GM18507 (cell line): ENCODE results near the gene C11orf97.

ENCODE experiments used
- DNase-seq: peaks from one replicate; pipeline ENCODE4 v3.0.0; 2011; ENCODE audit warnings: low read depth; ENCODE audit not compliant: insufficient read length; ENCODE audit errors: extremely low spot score
- FAIRE-seq: peaks from 2 replicates; lab custom pipeline; 2011; peaks lifted over from hg19 to GRCh38; lab: Jason Lieb, UNC

The C11orf97 gene

DNA sequence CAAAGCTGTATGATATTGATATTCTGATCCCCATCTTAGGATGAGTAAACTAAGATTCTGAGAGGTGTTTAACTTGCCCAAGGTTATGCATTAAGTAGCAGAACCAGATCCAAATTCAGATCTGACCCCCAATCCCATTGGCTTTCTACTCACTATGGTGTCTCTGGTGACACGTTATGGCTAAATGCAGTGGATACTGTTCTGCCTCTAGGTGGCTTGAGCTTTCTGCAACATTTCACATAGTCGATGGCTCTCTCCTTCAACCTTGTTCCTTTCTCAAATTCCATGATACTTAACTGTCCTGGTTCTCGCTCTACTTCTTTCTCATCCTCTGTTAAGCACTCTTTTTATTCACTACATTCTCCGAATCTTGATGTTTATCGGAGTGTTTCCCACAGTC is 9.4 kb downstream of the C11orf97 start:
- DNase-seq = no peak

DNA sequence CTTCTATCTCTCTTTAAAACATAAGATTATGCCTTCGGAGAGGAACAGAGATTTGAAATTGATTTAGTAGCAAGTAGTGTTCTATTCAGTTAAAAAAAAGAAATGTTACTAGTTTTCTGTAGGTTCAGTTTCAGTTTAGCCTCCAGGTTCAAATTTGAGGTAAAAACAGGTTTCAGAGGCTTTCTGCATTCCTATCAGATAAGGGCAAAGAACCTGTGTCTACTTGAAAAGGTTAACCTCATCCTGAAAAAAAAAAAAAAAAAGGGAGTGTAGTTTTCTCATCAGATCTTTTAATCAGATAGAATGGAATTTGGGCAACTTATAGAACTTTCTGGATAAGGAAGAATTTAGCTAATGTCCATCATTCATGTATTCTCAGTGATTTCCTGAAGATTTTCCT is 12.1 kb downstream of the C11orf97 start:
- DNase-seq (no peak), FAIRE-seq (no peak)

More for the DNA sequence above, 9.4 kb downstream of the C11orf97 start:
- peak; percentile 42 for FAIRE-seq

DNA sequence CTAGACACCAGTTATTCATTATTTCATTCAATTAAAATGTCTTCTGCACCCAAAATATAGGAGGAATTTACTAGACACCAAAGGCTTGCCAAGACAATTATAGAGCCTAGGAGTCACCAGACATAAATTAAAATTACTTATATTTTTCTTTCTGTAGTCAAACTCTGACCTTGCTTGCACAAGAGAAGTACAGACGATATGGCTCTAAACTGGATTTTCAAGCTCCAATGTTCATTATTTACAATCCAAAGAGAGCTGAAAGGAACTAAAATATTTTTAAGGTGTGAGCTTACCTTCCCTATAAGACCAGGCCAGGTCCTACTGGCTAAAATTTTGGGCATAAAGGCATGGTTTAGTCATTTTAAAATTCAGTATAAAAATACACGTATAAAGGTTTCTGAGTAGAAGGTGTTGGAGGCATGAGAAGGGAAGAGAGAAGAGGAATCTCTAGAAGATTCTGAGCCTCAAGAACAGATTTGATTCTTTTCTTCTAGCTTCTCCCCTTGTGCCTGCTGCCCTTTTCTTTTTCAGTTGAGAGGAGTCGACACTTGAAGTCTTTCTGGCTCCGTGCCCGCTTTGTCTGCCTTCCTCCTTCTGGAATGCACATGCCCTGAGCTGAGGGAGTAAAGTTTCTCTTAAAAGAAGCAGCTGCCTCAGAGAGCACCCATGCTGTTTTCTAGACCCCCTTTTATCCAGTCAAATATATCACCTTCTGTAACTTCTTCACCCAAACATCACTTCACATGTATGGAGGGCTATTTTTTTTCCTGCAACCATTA is 13.5 kb downstream of the C11orf97 start:
- FAIRE-seq = no peak

DNA sequence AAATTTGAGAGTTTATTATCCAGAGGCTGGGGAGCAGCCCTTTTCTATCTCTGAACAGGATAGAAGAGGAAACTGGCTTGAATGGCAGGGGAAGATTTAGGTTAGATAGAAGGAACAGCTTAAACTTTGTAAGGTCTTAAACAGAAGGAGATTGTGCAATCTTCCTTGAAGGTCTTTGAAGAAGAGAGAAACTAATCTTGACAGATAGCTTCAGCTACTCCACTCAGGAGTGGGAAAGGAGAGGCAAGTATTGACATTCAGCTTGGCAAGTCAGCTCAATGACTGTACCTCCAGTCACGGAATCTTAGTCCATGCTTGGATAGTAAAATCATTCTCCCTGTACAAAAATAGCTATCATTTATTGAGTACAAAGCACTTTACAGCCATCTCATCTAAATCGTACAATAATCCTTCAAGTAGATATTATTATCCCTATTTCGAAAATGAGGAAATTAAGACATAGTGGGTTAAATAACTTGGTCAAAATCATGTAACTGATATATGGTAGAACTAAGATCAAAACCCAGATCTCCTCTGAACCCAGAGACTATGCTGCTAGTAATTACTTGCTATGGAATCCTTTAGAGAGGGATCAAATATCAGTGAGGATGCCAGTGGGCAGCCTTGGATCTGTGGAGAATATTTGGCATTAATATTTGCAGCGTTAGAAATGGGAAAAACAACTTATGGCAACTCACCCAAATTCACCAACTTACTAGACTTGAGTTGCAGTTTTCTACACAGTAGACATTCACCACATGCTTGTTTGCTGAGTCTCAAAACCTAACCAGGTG is 14.6 kb downstream of the C11orf97 start:
- FAIRE-seq (no peak), DNase-seq (no peak)

More for the DNA sequence above, 13.5 kb downstream of the C11orf97 start:
- no peak for DNase-seq

DNA sequence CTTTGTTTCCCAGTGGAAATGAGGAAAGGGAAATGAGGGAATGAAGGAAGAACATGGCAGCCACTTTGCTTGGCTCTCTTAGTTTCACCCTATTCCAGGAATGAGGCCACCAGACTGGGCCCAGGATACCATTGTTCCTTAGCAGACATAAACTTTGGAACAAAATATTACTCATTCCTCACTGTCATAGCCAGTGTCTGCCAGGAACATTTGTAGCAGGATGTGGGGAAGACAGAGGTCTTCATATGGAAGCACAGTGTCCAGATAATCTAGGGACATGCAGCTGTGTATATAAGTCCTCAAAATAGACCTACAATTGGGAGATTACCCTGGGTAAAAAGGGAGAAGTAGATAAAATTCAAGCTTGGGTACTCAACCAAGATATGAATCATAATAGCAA is 16.3 kb downstream of the C11orf97 start:
- FAIRE-seq (no peak), DNase-seq (no peak)

DNA sequence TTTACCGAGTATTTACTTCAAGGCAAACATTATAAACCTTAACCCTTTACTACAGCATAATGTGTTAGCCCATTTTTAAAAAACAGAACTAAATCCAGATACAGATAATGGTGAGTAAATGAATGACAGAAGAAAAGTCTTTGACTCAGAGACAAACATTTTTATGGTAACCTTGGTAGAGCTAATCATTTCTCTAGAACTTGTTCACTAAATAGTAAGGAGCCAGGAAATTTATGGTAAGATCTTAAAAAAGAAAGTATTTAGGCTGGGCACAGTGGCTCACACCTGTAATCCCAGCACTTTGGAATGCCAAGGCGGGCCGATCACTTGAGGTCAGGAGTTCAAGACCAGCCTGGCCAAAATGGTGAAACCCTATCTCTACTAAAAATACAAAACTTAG is 19.9 kb downstream of the C11orf97 start:
- no peak for FAIRE-seq

DNA sequence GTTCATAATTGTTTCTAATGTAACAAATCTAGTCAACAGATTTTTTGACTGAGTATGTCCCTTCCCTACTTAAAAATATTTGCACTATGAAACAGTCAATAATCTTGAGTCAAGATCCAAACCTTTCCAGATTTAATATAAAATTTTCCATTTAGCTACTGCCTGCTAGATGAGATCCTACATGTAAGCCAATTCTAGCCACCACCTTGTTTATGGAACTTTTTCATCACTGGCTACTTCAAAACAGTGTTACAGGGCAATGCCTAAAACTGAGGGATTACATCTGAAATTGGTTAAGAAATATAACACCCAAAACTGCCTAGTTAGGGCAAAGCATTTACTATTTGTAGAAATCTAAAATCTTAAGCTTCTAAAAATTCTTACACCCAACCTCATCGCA is 20.9 kb downstream of the C11orf97 start:
- no peak for DNase-seq
- no peak for FAIRE-seq

More for the DNA sequence above, 19.9 kb downstream of the C11orf97 start:
- no peak for DNase-seq

DNA sequence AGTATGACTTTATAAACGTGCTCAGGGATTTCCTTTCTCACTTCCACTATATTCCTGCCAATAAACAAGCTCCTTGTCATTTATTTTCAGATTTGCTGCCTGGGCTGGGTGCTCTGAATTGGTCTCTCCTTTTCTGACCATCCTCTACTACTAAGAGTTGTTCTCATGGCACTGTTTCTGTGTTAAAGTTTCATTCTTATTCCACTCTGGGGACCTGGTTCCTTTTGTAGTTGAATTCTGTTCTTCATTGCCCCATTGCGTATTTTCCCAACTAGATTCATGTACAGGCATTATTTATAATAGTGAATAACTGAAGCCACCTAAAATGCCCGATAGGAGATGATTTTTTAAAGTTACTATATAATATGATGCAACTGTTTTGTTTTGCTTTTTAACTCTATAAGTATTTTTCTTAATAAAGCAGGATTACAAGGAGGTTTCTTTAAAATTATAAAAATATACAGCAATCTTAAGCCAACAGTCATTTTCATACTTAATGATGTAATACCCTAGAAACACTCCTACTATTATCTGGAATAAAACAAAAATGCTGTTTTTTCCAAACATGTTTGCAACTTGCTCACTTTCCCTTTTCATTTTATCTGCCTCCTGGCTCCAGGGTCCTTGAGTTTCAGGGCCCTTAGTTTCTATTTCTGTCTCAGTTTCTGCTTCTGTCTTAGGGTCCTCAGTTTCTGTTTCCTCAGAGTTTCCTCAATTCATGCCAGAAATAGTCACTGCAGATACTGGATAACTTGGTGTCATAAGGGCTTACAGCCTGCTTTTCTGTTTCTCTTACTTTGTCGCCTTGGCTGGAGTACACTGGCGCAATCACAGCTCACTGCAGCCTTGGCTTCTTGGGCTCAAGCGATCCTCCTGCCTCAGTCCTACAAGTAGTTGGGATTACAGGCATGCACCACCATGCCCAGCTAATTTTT is 21.7 kb downstream of the C11orf97 start:
- DNase-seq = no peak
- peak; percentile 15 for FAIRE-seq

DNA sequence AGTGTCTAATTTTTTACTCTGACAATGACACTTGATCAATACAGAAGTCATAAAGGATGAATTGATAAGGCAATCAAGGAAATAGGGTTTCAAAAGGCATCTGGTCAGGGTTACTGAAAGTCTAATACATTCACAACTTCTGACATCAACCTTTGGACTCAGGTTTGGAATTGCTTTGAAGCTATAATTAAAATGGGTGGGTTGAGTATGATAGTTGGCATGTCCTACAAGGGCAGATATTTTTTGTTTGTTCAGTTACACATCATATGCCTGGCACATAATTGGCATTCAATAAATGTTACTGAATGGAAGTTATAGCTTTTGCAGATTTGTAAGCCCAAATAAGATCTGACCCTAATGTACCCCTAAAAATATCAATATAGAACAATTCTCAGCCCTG is 24.1 kb downstream of the C11orf97 start:
- DNase-seq (no peak), FAIRE-seq (no peak)

DNA sequence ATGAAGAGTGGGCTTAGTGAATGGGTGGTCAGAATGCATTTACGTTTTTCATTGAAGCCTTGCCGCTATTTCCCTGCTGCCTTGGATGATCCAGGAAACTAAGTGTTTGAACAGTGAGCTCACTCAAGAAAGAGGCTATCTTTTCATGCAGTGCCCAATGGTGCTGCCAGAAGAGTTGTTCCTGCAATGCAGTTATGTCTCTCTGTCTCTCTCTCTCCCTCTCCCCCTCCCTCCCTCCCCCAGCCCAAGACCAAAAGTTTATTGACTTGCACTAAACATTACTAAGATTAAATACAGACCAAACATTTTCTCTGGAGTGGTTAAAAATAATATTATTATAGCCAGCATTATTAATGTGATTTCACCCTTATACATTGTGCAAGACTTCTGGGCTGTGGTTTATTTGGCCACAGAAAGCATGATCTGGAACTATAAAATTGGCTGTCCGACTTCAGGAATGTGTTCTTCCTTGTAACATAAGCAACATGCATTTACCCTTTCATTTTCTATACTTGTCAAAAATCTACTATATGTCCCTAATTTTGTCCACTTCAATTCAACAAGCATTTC is 24.9 kb downstream of the C11orf97 start:
- no peak for DNase-seq

DNA sequence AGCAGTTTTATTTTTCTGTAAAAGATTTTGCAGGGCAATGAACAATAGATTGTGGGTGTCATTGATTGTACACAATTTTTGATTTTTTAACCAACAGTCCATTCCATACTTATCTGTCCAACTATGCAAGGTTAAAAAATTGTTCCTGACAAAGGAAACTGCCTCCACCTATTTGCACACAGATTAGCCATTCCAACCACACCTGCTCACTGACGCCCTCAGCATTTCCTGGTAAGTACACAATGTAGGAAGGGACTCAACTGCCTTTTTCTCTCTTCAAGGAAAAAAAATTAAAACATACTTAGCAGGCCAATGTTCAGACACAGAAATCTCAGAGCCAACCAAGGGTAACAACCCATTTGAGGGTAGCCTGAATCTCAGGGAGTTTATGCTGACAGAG is 27.2 kb downstream of the C11orf97 start:
- DNase-seq (no peak), FAIRE-seq (no peak)

More for the DNA sequence above, 24.9 kb downstream of the C11orf97 start:
- FAIRE-seq = no peak

DNA sequence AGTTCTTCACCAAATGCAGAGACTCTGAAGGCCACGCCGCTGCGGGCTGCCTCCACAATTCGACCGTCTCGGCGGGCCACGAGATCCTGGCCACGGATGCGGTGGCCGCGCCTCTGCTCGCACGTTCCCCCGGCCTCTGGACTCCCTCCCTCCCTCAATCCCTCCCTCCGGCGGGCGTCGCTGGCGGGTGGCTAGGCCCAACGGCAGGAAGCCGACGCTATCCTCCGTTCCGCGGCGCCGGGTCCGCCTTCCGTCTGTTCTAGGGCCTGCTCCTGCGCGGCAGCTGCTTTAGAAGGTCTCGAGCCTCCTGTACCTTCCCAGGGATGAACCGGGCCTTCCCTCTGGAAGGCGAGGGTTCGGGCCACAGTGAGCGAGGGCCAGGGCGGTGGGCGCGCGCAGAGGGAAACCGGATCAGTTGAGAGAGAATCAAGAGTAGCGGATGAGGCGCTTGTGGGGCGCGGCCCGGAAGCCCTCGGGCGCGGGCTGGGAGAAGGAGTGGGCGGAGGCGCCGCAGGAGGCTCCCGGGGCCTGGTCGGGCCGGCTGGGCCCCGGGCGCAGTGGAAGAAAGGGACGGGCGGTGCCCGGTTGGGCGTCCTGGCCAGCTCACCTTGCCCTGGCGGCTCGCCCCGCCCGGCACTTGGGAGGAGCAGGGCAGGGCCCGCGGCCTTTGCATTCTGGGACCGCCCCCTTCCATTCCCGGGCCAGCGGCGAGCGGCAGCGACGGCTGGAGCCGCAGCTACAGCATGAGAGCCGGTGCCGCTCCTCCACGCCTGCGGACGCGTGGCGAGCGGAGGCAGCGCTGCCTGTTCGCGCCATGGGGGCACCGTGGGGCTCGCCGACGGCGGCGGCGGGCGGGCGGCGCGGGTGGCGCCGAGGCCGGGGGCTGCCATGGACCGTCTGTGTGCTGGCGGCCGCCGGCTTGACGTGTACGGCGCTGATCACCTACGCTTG is 31.7 kb downstream of the C11orf97 start, which contains the start of gene FUT4:
FUT4 (plus strand) TSS at position 227 of the 951 bp plus-strand sequence; CDS start at position 440, 213 bp downstream.
- DNase-seq = peak; percentile 62
- peak; percentile 84 for FAIRE-seq

DNA sequence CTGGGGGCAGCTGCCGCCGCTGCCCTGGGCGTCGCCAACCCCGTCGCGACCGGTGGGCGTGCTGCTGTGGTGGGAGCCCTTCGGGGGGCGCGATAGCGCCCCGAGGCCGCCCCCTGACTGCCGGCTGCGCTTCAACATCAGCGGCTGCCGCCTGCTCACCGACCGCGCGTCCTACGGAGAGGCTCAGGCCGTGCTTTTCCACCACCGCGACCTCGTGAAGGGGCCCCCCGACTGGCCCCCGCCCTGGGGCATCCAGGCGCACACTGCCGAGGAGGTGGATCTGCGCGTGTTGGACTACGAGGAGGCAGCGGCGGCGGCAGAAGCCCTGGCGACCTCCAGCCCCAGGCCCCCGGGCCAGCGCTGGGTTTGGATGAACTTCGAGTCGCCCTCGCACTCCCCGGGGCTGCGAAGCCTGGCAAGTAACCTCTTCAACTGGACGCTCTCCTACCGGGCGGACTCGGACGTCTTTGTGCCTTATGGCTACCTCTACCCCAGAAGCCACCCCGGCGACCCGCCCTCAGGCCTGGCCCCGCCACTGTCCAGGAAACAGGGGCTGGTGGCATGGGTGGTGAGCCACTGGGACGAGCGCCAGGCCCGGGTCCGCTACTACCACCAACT is 32.5 kb downstream of the C11orf97 start:
- no peak for DNase-seq

DNA sequence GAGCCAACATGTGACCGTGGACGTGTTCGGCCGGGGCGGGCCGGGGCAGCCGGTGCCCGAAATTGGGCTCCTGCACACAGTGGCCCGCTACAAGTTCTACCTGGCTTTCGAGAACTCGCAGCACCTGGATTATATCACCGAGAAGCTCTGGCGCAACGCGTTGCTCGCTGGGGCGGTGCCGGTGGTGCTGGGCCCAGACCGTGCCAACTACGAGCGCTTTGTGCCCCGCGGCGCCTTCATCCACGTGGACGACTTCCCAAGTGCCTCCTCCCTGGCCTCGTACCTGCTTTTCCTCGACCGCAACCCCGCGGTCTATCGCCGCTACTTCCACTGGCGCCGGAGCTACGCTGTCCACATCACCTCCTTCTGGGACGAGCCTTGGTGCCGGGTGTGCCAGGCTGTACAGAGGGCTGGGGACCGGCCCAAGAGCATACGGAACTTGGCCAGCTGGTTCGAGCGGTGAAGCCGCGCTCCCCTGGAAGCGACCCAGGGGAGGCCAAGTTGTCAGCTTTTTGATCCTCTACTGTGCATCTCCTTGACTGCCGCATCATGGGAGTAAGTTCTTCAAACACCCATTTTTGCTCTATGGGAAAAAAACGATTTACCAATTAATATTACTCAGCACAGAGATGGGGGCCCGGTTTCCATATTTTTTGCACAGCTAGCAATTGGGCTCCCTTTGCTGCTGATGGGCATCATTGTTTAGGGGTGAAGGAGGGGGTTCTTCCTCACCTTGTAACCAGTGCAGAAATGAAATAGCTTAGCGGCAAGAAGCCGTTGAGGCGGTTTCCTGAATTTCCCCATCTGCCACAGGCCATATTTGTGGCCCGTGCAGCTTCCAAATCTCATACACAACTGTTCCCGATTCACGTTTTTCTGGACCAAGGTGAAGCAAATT is 33.3 kb downstream of the C11orf97 start:
- DNase-seq (no peak), FAIRE-seq (no peak)

More for the DNA sequence above, 32.5 kb downstream of the C11orf97 start:
- no peak for FAIRE-seq

DNA sequence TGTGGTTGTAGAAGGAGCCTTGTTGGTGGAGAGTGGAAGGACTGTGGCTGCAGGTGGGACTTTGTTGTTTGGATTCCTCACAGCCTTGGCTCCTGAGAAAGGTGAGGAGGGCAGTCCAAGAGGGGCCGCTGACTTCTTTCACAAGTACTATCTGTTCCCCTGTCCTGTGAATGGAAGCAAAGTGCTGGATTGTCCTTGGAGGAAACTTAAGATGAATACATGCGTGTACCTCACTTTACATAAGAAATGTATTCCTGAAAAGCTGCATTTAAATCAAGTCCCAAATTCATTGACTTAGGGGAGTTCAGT is 33.9 kb downstream of the C11orf97 start:
- no peak for FAIRE-seq

DNA sequence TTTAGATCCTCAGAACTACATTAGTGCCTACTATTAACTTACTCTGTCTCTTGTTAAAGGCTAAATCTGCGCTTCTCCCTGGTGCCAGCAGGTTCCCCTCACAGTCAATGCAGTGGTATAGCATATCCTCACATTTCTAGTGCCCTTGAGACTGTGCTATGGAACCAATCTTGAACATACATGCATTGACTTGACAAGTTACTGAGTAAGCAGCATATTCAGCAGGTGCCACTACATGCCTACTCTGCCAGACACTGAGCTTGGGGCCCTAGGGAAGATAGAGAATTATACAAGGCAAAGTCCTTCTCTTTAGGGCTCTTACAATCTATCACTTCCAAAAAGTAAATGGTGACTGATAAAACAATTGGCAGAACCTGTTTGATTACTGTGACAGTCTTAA is 34.6 kb downstream of the C11orf97 start:
- no peak for DNase-seq
- no peak for FAIRE-seq

More for the DNA sequence above, 33.9 kb downstream of the C11orf97 start:
- no peak for DNase-seq

DNA sequence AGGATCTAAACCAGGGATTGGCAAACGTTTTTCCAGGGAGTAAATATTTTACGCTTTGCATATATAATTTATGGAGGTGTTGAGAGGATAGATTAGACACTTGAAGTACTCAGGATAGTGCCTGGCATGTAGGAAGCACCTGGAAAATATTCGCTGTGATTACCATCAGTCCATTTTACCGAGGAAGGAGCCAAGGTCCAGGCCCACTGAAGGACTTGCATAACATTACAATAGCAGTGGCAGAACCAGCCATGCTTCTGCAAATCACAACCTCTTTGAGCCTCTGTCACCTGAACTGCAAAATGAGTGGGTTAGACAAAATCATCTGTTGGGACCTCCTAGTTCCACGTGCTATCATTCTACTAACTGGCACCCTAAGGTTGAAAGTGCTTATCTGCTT is 36.9 kb downstream of the C11orf97 start:
- FAIRE-seq = no peak
- no peak for DNase-seq
